Measurements from ENCODE around the gene LILRA6. TPM values are rescaled to one million over a fixed set of nuclear protein-coding genes. Genes with fewer than 3 reads are reported as not detected.

The LILRA6 gene
- total RNA-seq, 1 experiment from 2014 or later, result 0.08 TPM

- POLR2A ChIA-PET, result interaction anchor here (0.6 to 4.1 kb wide), 8 partner anchors 9 to 395 kb away, joined by 3 to 18 read pairs (median 4); partner anchors contain the start of genes CDC42EP5 and RPS9
- no peak for DNase-seq (ENCODE audit: low read depth, low spot score)
- peaks cover 13% of the 10 kb centered on the region; the same call in 1 of the 2 replicates for H3K4me1 ChIP-seq (ENCODE audit: control insufficient read depth, insufficient read depth, low read length)
- TSS peak; percentile 71 for BruUV-seq (replicated peaks)
- peaks cover 13% of the 10 kb centered on the region for H3K36me3 ChIP-seq (ENCODE audit: control insufficient read depth, insufficient read depth, low read length)
- TF ChIP-seq SIN3A (IDR thresholded peaks at IDR 0.05; ENCODE audit: borderline replicate concordance, insufficient read depth, low read depth, low read length), result peak; percentile 84; the same call in 1 of the 2 replicates
- TF ChIP-seq POLR2AphosphoS5 (IDR thresholded peaks at IDR 0.05; ENCODE audit: low read depth, low read length), result peak; percentile 87
- TF ChIP-seq REST (IDR thresholded peaks at IDR 0.05; ENCODE audit: insufficient read depth in 1 of 2, low read depth in 2 of 2, low read length in 1 of 2), result no peak
- in situ Hi-C loops (cut with HindIII; ENCODE audit: low pct_unique_long_range_greater_than_20kb, low sequenced_read_pairs) (no loop called here), intact Hi-C loops (cut with micrococcal nuclease; ENCODE audit: unreplicated experiment) (no loop called here)
- no peaks in the 10 kb centered on the region for H3K9me3 ChIP-seq (ENCODE audit: control insufficient read depth, insufficient read depth, low read depth, low read length)
- peak within 1 kb of the TSS; percentile 85 to 87 for H3K4me3 ChIP-seq (ENCODE audit: low read depth in 2 of 2, low read length in 2 of 2)
- peak; percentile 55 for ATAC-seq
- peak within 1 kb of the TSS; percentile 96 for H3K27ac ChIP-seq (ENCODE audit: low read length)
- CTCF ChIA-PET, result interaction anchor here (0.6 to 1.5 kb wide), 3 partner anchors 40 to 164 kb away, joined by 3 read pairs; no protein-coding TSS in a partner anchor
- no peaks in the 10 kb centered on the region for H3K27me3 ChIP-seq (ENCODE audit: control insufficient read depth, insufficient read depth, low read length)
Measured at GRCh38 chr19:54191011-54191810, 51.4 kb downstream of the LILRA6 start, which contains the start of gene TSEN34. TSEN34 (plus strand) TSS chr19:54191308; CDS start chr19:54191365, 57 bp downstream.

- Histone ChIP-seq H3K27me3 (ENCODE audit: control insufficient read depth, insufficient read depth, low read length) (no peaks in the 10 kb centered on the region), H3K36me3 (ENCODE audit: control insufficient read depth, insufficient read depth, low read length) (peaks cover 13% of the 10 kb centered on the region), H3K9me3 (ENCODE audit: control insufficient read depth, insufficient read depth, low read depth, low read length) (no peaks in the 10 kb centered on the region), H3K27ac (ENCODE audit: low read length) (peak overlapping the region; percentile 96), H3K4me1 (ENCODE audit: control insufficient read depth, insufficient read depth, low read length) (peaks cover 13% of the 10 kb centered on the region; the same call in 1 of the 2 replicates), H3K4me3 (ENCODE audit: low read depth in 2 of 2, low read length in 2 of 2) (peak overlapping the region; percentile 85 to 87)
- ATAC-seq (peak; percentile 80), DNase-seq (ENCODE audit: low read depth, low spot score) (peak; percentile 100)
- ChIA-PET POLR2A (interaction anchor here (0.6 to 4.1 kb wide), 5 partner anchors 10 to 282 kb away, joined by 3 to 18 read pairs (median 5); partner anchors contain the start of genes CDC42EP5 and RPS9), CTCF (interaction anchor here (0.5 to 1.5 kb wide), 4 partner anchors 40 to 210 kb away, joined by 3 to 8 read pairs (median 3); no protein-coding TSS in a partner anchor)
- in situ Hi-C loops (cut with HindIII; ENCODE audit: low pct_unique_long_range_greater_than_20kb, low sequenced_read_pairs) (no loop called here), intact Hi-C loops (cut with micrococcal nuclease; ENCODE audit: unreplicated experiment) (no loop called here)
- BruUV-seq (replicated peaks), result no TSS peak
- TF ChIP-seq TCF7L2 (IDR thresholded peaks at IDR 0.05; ENCODE audit: low read depth, low read length), result no peak
- no peak for TF ChIP-seq POLR2AphosphoS5 (IDR thresholded peaks at IDR 0.05; ENCODE audit: low read depth, low read length)
- TF ChIP-seq CTCF (IDR thresholded peaks at IDR 0.05), result no peak
- TF ChIP-seq REST (IDR thresholded peaks at IDR 0.05; ENCODE audit: insufficient read depth in 1 of 2, low read depth in 2 of 2, low read length in 1 of 2), result no peak
- TF ChIP-seq SIN3A (IDR thresholded peaks at IDR 0.05; ENCODE audit: borderline replicate concordance, insufficient read depth, low read depth, low read length), result no peak
Measured at GRCh38 chr19:54190503-54191010, 52.0 kb downstream of the LILRA6 start.
